Cardiac muscle cell (in vitro differentiated cells and primary cell): ENCODE results near the gene NDST1. TPM values are rescaled to one million over a fixed set of nuclear protein-coding genes. Genes with fewer than 3 reads are reported as not detected.

ENCODE experiments used
- DNase-seq, 2 donors: peaks; one replicate each; pipeline versions ENCODE4 v3.0.0 to v3.0.0-alpha.2; 2010 to 2017; ENCODE audit warnings: low read depth in 1 of 2, low spot score in 1 of 2
- H3K27ac ChIP-seq: fragments of 200-600 bp; sonication (generic); 2 replicates; pipeline ENCODE4 v1.5.1; 2016
- H3K27me3 ChIP-seq: fragments of 200-600 bp; sonication (generic); 2 replicates; pipeline ENCODE4 v1.6.0; 2016; ENCODE audit warnings: control low read depth
- H3K36me3 ChIP-seq: fragments of 200-600 bp; sonication (generic); 2 replicates; pipeline ENCODE4 v1.5.1; 2016; ENCODE audit warnings: control low read depth
- H3K4me1 ChIP-seq: fragments of 200-600 bp; sonication (generic); 2 replicates; pipeline ENCODE4 v1.8.1; 2017; ENCODE audit warnings: low read depth, mild to moderate bottlenecking, mixed run types
- H3K4me3 ChIP-seq: fragments of 200-600 bp; sonication (generic); 2 replicates; pipeline ENCODE4 v1.5.1; 2016; ENCODE audit warnings: mild to moderate bottlenecking
- H3K9me3 ChIP-seq: fragments of 200-600 bp; sonication (generic); 2 replicates; pipeline ENCODE4 v1.5.1; 2017; ENCODE audit warnings: low read depth, mild to moderate bottlenecking, control low read depth
- CTCF ChIP-seq: IDR thresholded peaks from 2 replicates; pipeline ENCODE4 v1.5.1; 2012; ENCODE audit warnings: low read depth, mild to moderate bottlenecking, low read length
- polyA plus RNA-seq: library from polyadenylated mRNA; unstranded; fragments of >200 nt; fragmentation: Nextera tagmentation; extraction: Ambion mirVana; gene quantifications from 2 replicates; pipeline ENCODE4 v1.2.1, GENCODE V29; 2016
- total RNA-seq: library from RNA; depleted of rRNA; stranded (reverse); fragments of >200 nt; gene quantifications from 2 replicates; pipeline ENCODE4 v1.2.3, GENCODE V29; 2016

The NDST1 gene
- total and polyA plus RNA-seq, 2 experiments from 2014 or later: 26.6 to 97.6 TPM

DNA sequence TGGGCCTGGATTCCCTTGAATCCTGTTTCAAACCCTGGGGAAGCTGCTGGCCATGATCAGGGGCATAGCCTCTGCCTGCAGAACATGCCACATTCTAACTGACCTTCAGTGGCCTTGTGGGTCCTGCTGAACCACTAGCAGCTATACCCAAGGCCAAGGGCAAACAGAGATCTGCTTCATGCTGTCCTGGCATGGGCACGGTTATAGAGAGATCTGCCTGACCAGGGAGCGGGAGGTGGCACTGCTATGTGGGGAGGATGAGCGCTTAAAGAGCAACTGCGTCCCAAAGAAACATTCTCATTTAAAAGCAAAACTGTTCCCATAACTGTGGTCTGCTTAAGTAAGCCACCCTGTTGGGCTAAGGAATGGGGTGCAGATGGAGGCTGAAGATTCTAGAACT, 96.1 kb downstream of the NDST1 start:
- peak overlapping the region; percentile 49 for H3K27ac ChIP-seq
- TF ChIP-seq CTCF: no peak
- no peaks in the 10 kb centered on the region for H3K9me3 ChIP-seq
- H3K4me1 ChIP-seq: peaks cover 13% of the 10 kb centered on the region
- no peaks in the 10 kb centered on the region for H3K36me3 ChIP-seq
- no peaks in the 10 kb centered on the region for H3K27me3 ChIP-seq
- DNase-seq: no peak
- H3K4me3 ChIP-seq: no peak overlapping the region

GRCh38 chr5:150604894-150605440, 97.0 kb downstream of the NDST1 start:
- Histone ChIP-seq H3K27me3 (no peaks in the 10 kb centered on the region), H3K9me3 (no peaks in the 10 kb centered on the region), H3K4me1 (peaks cover 18% of the 10 kb centered on the region), H3K27ac (no peak overlapping the region), H3K36me3 (no peaks in the 10 kb centered on the region), H3K4me3 (no peak overlapping the region)
- TF ChIP-seq CTCF: no peak
- no peak for DNase-seq

- Histone ChIP-seq H3K27ac (no peak overlapping the region), H3K4me3 (no peak overlapping the region), H3K36me3 (no peaks in the 10 kb centered on the region), H3K9me3 (no peaks in the 10 kb centered on the region), H3K4me1 (peaks cover 22% of the 10 kb centered on the region), H3K27me3 (no peaks in the 10 kb centered on the region)
- TF ChIP-seq CTCF: no peak
- DNase-seq: peak in 1 of 2 donors; percentile 40
These were observed 97.6 kb downstream of the NDST1 start for GRCh38 chr5:150605546-150605945.

- no peaks in the 10 kb centered on the region for H3K9me3 ChIP-seq
- no peak for TF ChIP-seq CTCF
- no peak overlapping the region for H3K4me3 ChIP-seq
- H3K4me1 ChIP-seq: peaks cover 31% of the 10 kb centered on the region
- H3K27me3 ChIP-seq: no peaks in the 10 kb centered on the region
- DNase-seq: no peak
- H3K36me3 ChIP-seq: no peaks in the 10 kb centered on the region
- no peak overlapping the region for H3K27ac ChIP-seq
These were observed 98.5 kb downstream of the NDST1 start for GRCh38 chr5:150606476-150606875.

DNA sequence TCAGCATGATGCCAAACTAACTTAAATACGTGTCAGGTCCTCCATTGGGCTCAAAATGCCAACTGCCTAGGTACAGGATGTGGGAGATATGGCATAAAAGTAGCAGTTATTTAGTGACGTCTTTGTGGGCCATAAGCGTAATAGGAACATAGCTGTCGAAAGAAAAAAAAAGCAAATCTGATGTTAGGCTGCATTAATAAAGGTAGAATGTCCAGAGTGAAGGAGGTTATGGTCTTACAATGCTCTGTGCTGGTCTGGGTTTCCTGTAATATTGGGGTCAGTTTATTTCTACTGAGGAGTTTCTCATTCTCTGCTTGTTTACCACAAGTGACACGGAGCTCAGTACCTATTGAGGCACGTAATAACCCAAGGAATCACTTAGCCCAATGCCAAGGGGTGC, 99.2 kb downstream of the NDST1 start:
- Histone ChIP-seq H3K4me1 (peaks cover 32% of the 10 kb centered on the region), H3K27me3 (no peaks in the 10 kb centered on the region), H3K36me3 (no peaks in the 10 kb centered on the region), H3K27ac (no peak overlapping the region), H3K9me3 (no peaks in the 10 kb centered on the region), H3K4me3 (no peak overlapping the region)
- TF ChIP-seq CTCF: no peak
- no peak for DNase-seq

Other genes with a start within 250 kb of the NDST1 start
- 34.6 and 47.7 TPM in 2 replicates for gene CAMK2A, start 218.4 kb upstream of the NDST1 start, total RNA-seq
- gene CAMK2A, start 218.4 kb upstream of the NDST1 start, polyA plus RNA-seq: 11.8 and 19.0 TPM in 2 replicates
- 3.3 and 6.4 TPM in 2 replicates for gene ARSI, start 205.2 kb upstream of the NDST1 start, total RNA-seq
- gene ARSI, start 205.2 kb upstream of the NDST1 start, polyA plus RNA-seq: 2.0 and 2.1 TPM in 2 replicates
- 29.5 and 46.0 TPM in 2 replicates for gene TCOF1, start 150.4 kb upstream of the NDST1 start, total RNA-seq
- 31.4 and 37.7 TPM in 2 replicates for gene TCOF1, start 150.4 kb upstream of the NDST1 start, polyA plus RNA-seq
- gene CD74, start 95.2 kb upstream of the NDST1 start, total RNA-seq: 11.7 and 12.6 TPM in 2 replicates
- gene CD74, start 95.2 kb upstream of the NDST1 start, polyA plus RNA-seq: 16.3 and 23.7 TPM in 2 replicates
- gene RPS14, start 58.4 kb upstream of the NDST1 start, total RNA-seq: 2,228 and 2,781 TPM in 2 replicates
- gene RPS14, start 58.4 kb upstream of the NDST1 start, polyA plus RNA-seq: 1,307 and 1,584 TPM in 2 replicates
- gene SYNPO, start 132.5 kb downstream of the NDST1 start, total RNA-seq: 2.7 and 4.4 TPM in 2 replicates
- 0.94 and 1.1 TPM in 2 replicates for gene SYNPO, start 132.5 kb downstream of the NDST1 start, polyA plus RNA-seq
- gene MYOZ3, start 153.1 kb downstream of the NDST1 start, total RNA-seq: 2.1 and 6.8 TPM in 2 replicates
- 10.7 and 13.8 TPM in 2 replicates for gene MYOZ3, start 153.1 kb downstream of the NDST1 start, polyA plus RNA-seq
- gene RBM22, start 192.9 kb downstream of the NDST1 start, total RNA-seq: 33.2 and 39.0 TPM in 2 replicates
- gene RBM22, start 192.9 kb downstream of the NDST1 start, polyA plus RNA-seq: 33.0 and 47.1 TPM in 2 replicates